Sigmoid colon (tissue), 3 donors: ENCODE measurements around the gene FBLN1.

Experiments used
- POLR2A ChIP-seq, 2 donors: fragments of 450-650 bp; IDR thresholded peaks; one replicate each; pipeline ENCODE4 v1.6.1; 2016; ENCODE audit warnings: antibody characterized with exemption in 2 of 2, mild to moderate bottlenecking in 2 of 2, moderate library complexity in 2 of 2
- TF ChIP-seq, protein P1 (sequence below), 4 experiments: fragments of 450-650 bp in 3 of 4; fragments of 200-600 bp in 1 of 4; IDR thresholded peaks; one replicate each; pipeline ENCODE4 v1.5.1; 2016 to 2019; ENCODE audit warnings: antibody characterized with exemption in 4 of 4, mild to moderate bottlenecking in 3 of 4, moderate library complexity in 2 of 4

DNA sequence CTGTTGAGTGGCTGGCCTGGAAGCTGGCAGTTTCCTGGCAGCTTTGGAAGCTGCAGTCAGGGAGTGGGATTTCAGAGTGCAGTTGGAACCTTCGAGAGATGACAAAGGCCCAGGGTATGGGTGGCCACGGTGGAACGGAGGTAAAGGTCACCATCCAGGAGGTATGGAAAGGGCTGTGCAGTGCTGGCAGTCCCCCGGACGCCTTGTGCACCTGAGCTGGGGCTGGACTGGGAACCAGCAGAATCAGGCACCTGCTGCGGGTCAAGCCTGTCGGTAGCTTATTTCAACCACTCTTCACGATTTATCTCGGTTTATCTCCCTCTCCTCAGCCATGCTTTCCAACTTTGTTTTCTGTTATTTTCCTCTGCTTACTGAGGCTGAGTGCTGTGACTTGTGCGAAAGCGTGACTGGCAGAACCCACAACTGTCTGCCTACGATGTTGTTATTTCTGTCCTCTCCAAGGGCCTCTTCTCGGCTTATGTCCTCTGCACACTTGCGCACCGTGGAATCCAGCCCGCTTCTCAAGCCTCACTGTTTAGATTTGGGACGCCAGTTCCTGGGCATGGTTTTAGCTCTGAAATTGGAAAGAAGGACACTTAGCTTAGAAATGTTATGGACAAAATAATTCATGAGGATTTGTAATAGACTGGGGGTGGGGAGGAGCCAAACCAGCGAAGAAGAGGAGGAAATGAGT, 145.0 kb downstream of the FBLN1 start:
- no peak for TF ChIP-seq POLR2A (IDR thresholded peaks at IDR 0.05)
- TF ChIP-seq, protein P1, sequence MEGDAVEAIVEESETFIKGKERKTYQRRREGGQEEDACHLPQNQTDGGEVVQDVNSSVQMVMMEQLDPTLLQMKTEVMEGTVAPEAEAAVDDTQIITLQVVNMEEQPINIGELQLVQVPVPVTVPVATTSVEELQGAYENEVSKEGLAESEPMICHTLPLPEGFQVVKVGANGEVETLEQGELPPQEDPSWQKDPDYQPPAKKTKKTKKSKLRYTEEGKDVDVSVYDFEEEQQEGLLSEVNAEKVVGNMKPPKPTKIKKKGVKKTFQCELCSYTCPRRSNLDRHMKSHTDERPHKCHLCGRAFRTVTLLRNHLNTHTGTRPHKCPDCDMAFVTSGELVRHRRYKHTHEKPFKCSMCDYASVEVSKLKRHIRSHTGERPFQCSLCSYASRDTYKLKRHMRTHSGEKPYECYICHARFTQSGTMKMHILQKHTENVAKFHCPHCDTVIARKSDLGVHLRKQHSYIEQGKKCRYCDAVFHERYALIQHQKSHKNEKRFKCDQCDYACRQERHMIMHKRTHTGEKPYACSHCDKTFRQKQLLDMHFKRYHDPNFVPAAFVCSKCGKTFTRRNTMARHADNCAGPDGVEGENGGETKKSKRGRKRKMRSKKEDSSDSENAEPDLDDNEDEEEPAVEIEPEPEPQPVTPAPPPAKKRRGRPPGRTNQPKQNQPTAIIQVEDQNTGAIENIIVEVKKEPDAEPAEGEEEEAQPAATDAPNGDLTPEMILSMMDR (IDR thresholded peaks at IDR 0.05), result no peak
